Natural killer cell (primary cell): Measurements from ENCODE around the gene HAND1. TPM values are rescaled to one million over a fixed set of nuclear protein-coding genes. Genes with fewer than 3 reads are reported as not detected.

ENCODE experiments used
- total RNA-seq, 4 donors: library from RNA; stranded (reverse); fragments of 120-200 nt in 1 of 4; gene quantifications; one replicate each; pipeline versions ENCODE4 v1.2.3 to v1.2.4, GENCODE V29; 2013 to 2022

Gene HAND1
- total RNA-seq, 3 donors from 2014 or later (not counting 1 experiment from before 2014, with no cell fraction given): not detected

Other genes with a start within 250 kb of the HAND1 start
- 10 to 100 TPM; 37.0 to 48.4 (median 47.6) TPM for gene SAP30L, start 32.2 kb downstream of the HAND1 start, total RNA-seq